Calu3 (cell line): ENCODE data around the gene FXN. TPM values are rescaled to one million over a fixed set of nuclear protein-coding genes. Genes with fewer than 3 reads are reported as not detected.

ENCODE experiments used
- BruUV-seq: library from RNA; stranded (reverse); fragments of 400-500 nt; replicated peaks from 2 replicates; lab custom pipeline; 2021; lab: Mats Ljungman, UMichigan
- CTCF ChIA-PET: fragments of 300-600 bp; sonication (Branson Sonifier 250); formaldehyde crosslinking; loops from one replicate; lab custom pipeline; 2022; ENCODE audit warnings: antibody characterized with exemption; lab: Charles Lee
- DNase-seq: peaks from one replicate; pipeline ENCODE4 v3.0.0; 2022
- H3K27ac Mint-ChIP-seq: one replicate; pipeline ENCODE4 v1.8.0; 2022; ENCODE audit warnings: mixed read lengths; ENCODE audit not compliant: unreplicated experiment
- H3K27me3 Mint-ChIP-seq: one replicate; pipeline ENCODE4 v1.8.0; 2022; ENCODE audit warnings: mixed read lengths; ENCODE audit not compliant: unreplicated experiment
- H3K36me3 Mint-ChIP-seq: one replicate; pipeline ENCODE4 v1.8.0; 2022; ENCODE audit warnings: mild to moderate bottlenecking, moderate library complexity, mixed read lengths; ENCODE audit not compliant: insufficient read depth, unreplicated experiment
- H3K4me1 Mint-ChIP-seq: one replicate; pipeline ENCODE4 v1.8.0; 2022; ENCODE audit warnings: mild to moderate bottlenecking, low read depth, mixed read lengths; ENCODE audit not compliant: unreplicated experiment
- H3K4me3 Mint-ChIP-seq: one replicate; pipeline ENCODE4 v1.8.0; 2022; ENCODE audit warnings: mild to moderate bottlenecking, low read depth, moderate library complexity, mixed read lengths; ENCODE audit not compliant: unreplicated experiment
- H3K9me3 Mint-ChIP-seq: one replicate; pipeline ENCODE4 v1.8.0; 2022; ENCODE audit warnings: low read depth, mixed read lengths; ENCODE audit not compliant: unreplicated experiment
- intact Hi-C: fragments of 100-400 bp; cut with micrococcal nuclease; formaldehyde crosslinking; loops from one replicate; pipeline ENCODE4 v1.10.0; 2022; ENCODE audit not compliant: unreplicated experiment
- total RNA-seq: library from RNA; stranded (reverse); gene quantifications from 2 replicates; pipeline ENCODE4 v1.2.3, GENCODE V29; 2022
- TF ChIP-seq, protein P1 (sequence below): fragments of 200-600 bp; IDR thresholded peaks from one replicate; pipeline ENCODE4 v1.8.0; 2022; ENCODE audit warnings: antibody characterized with exemption; ENCODE audit not compliant: unreplicated experiment

FXN gene
- total RNA-seq, 1 experiment from 2014 or later: 12.9 TPM

DNA sequence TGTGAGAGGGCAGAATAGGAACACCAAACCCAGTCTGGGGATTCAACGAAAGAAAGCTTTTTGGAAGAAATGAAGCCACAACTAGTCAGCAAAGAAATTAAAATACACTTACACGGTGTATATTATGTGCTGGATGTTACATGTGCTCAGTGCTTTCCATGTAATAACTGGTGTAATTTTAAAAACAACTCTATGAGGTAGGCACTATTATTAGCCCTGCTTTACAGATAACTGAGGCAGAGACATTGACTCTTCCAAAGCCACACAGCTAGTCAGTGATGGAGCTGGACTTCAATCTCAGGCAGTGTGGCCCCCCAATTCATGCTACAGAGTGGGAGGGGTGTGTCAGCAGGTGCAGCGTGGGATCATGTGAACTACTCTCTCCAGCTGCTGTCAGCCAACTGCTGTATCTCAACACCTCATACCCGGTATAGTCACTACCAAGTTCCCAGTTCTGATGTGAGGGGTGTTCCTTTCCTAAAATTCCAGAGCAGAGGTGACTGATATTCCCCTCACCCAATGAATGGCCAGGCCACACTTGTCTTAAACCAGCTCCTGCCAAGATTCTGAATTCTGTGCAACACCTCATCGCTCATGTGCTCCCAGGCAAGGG, 104.7 kb downstream of the FXN start:
- DNase-seq: no peak
- Mint-ChIP-seq H3K4me3 (no peak overlapping the region), H3K27ac (no peak overlapping the region), H3K4me1 (peaks cover 28% of the 10 kb centered on the region), H3K27me3 (no peaks in the 10 kb centered on the region), H3K9me3 (no peaks in the 10 kb centered on the region), H3K36me3 (peaks cover 20% of the 10 kb centered on the region)
- TF ChIP-seq, protein P1, sequence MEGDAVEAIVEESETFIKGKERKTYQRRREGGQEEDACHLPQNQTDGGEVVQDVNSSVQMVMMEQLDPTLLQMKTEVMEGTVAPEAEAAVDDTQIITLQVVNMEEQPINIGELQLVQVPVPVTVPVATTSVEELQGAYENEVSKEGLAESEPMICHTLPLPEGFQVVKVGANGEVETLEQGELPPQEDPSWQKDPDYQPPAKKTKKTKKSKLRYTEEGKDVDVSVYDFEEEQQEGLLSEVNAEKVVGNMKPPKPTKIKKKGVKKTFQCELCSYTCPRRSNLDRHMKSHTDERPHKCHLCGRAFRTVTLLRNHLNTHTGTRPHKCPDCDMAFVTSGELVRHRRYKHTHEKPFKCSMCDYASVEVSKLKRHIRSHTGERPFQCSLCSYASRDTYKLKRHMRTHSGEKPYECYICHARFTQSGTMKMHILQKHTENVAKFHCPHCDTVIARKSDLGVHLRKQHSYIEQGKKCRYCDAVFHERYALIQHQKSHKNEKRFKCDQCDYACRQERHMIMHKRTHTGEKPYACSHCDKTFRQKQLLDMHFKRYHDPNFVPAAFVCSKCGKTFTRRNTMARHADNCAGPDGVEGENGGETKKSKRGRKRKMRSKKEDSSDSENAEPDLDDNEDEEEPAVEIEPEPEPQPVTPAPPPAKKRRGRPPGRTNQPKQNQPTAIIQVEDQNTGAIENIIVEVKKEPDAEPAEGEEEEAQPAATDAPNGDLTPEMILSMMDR: no peak
- BruUV-seq: no TSS peak
- CTCF ChIA-PET: interaction anchor here (0.6 kb wide), 1 partner anchor 19 kb away, joined by 4 read pairs; no protein-coding TSS in a partner anchor
- intact Hi-C loops: no loop called here

DNA sequence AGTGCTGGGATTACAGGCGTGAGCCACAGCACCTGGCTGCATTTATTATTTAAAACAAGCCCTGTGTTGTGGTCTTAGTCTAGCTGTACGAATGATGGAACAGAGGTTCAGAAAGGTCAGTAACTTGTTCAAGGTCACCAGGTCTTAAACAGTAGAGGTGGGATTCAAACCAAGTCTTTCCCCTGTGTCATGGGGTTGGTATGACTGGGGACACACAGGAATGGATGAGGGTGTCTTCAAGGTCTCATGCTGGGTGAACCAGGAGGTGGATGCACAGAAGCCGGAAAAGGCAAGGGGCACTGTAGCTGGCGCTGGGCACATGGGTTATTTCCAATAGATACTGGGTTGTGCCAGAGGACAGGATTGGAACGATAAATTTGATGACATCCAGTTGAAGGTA, 106.3 kb downstream of the FXN start:
- no TSS peak for BruUV-seq
- DNase-seq: no peak
- Mint-ChIP-seq H3K4me1 (peaks cover 22% of the 10 kb centered on the region), H3K27ac (peak overlapping the region; percentile 47), H3K27me3 (no peaks in the 10 kb centered on the region), H3K4me3 (no peak overlapping the region), H3K36me3 (peaks cover 18% of the 10 kb centered on the region), H3K9me3 (no peaks in the 10 kb centered on the region)
- TF ChIP-seq, protein P1: no peak
- CTCF ChIA-PET: no interaction called here
- intact Hi-C loops: no loop called here

DNA sequence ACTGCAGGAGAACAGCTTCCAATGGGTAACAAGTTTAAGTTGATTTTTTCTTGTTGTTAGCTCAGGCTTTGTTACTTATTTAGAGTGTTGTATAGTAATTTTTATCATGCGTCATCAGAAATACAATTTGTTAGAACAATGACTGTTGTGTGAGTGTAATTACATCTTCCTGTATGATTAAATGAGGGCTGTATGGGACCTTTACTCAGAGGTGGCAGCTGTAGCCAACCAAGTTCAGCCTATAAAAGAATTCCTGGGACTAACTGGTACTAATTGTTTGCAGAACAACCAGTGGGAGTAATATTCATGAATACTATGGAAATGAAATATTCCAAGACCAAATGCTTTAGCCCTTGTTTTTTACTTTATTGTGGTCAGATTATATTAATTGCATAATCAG, 107.7 kb downstream of the FXN start:
- TF ChIP-seq, protein P1: no peak
- H3K36me3 Mint-ChIP-seq: peaks cover 7% of the 10 kb centered on the region
- H3K27ac Mint-ChIP-seq: no peak overlapping the region
- H3K4me1 Mint-ChIP-seq: peaks cover 9% of the 10 kb centered on the region
- intact Hi-C loops: no loop called here
- CTCF ChIA-PET: interaction anchor here (1.0 to 1.3 kb wide), 2 partner anchors 50 to 89 kb away, joined by 3 read pairs; no protein-coding TSS in a partner anchor
- H3K9me3 Mint-ChIP-seq: no peaks in the 10 kb centered on the region
- BruUV-seq: no TSS peak
- H3K4me3 Mint-ChIP-seq: no peak overlapping the region
- DNase-seq: no peak
- no peaks in the 10 kb centered on the region for H3K27me3 Mint-ChIP-seq

DNA sequence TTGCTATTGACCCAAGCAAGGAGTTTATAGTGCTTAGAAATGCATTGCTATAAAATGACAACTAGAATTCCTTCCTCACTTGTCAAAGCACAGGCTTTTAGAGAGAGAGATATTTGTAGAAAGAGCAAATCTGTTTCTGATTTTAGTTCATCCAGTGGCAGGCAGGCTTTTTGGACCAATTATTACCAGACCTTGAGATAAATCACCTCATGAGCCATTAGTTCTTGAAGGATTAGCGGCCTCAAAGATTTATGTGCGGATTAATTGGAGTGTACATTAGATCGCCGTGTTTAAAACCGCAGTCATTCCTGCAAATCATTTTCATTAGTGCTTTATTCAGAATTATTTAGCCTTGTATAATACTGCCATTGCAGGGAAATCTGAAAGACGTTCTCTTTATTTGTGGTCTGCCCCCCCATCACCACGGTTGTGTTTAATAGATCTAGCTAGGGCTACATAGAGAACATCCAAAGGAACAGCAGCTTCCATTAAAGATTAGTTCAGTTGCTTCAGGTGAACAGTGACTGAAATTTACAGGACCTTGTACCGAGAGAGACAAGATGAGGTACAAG, 109.7 kb downstream of the FXN start:
- Mint-ChIP-seq H3K9me3 (no peaks in the 10 kb centered on the region), H3K4me1 (peaks cover 9% of the 10 kb centered on the region), H3K4me3 (no peak overlapping the region), H3K27ac (no peak overlapping the region), H3K27me3 (no peaks in the 10 kb centered on the region), H3K36me3 (peaks cover 4% of the 10 kb centered on the region)
- TF ChIP-seq, protein P1: no peak
- BruUV-seq: no TSS peak
- no peak for DNase-seq
- CTCF ChIA-PET: no interaction called here
- intact Hi-C loops: no loop called here
